ENCODE measurements around the gene CDH26. TPM values are rescaled to one million over a fixed set of nuclear protein-coding genes. Genes with fewer than 3 reads are reported as not detected.

CDH26 gene
- polyA plus RNA-seq, 1 donor (not counting 4 experiments of a cell fraction or from before 2014, with no cell fraction given): 1.1 TPM

DNA sequence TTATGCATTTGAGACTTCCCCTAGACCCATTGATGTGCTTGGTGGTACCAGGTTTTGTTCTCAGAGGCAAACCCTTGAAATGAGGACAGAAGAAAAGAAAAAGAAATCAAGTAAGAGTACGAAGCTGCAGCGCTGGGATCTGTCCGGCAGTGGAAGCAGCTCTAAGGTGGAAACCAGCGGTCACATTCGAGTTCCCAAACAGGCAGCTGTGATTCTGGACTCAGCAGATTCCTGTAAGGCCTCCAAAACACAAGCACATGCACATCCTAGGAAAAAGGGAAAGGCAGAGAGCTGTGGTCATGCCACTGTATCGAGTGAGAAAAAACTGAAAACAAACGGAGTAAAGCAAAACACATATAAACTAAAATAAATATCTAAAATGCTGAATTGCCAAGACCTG, 13.5 kb upstream of the CDH26 start:
- dilution Hi-C loops (cut with MboI; ENCODE audit: extremely low pct_ligation_motif_present, low sequenced_read_pairs): no loop called here
- H3K9me1 ChIP-seq (ENCODE audit: control insufficient read depth, extremely low read depth, insufficient read depth, low read length): no peaks in the 10 kb centered on the region
- H3K4me2 ChIP-seq (ENCODE audit: control insufficient read depth, extremely low read depth, insufficient read depth, low read depth, low read length): no peak overlapping the region
- peaks cover 6% of the 10 kb centered on the region for H3K4me1 ChIP-seq (ENCODE audit: control insufficient read depth, extremely low read depth, insufficient read depth, low read length)
- H2AFZ ChIP-seq (ENCODE audit: control insufficient read depth, low read length): no peak overlapping the region
- TF ChIP-seq EZH2 (IDR thresholded peaks at IDR 0.05; ENCODE audit: low read length): no peak
- H3K4me3 ChIP-seq (ENCODE audit: control insufficient read depth in 2 of 3, extremely low read depth in 1 of 3, insufficient read depth in 2 of 3, low read depth in 1 of 3, low read length in 3 of 3): no peak overlapping the region
- peaks cover 7 to 9% of the 10 kb centered on the region in 2 experiments for H3K36me3 ChIP-seq (ENCODE audit: control insufficient read depth in 2 of 2, extremely low read depth in 1 of 2, insufficient read depth in 2 of 2, low read length in 2 of 2)
- FAIRE-seq (no peak), DNase-seq (ENCODE audit: low read depth, low spot score) (no peak)
- H3K9me3 ChIP-seq (ENCODE audit: control insufficient read depth, low read depth, low read length): no peaks in the 10 kb centered on the region
- H3K79me2 ChIP-seq (ENCODE audit: control insufficient read depth, insufficient read depth, low read length): peaks cover 7% of the 10 kb centered on the region
- H4K20me1 ChIP-seq (ENCODE audit: control insufficient read depth, extremely low read depth, insufficient read depth, low read length): no peaks in the 10 kb centered on the region
- H3K9ac ChIP-seq (ENCODE audit: control insufficient read depth, extremely low read depth, insufficient read depth, low read length): no peak overlapping the region
- no peak overlapping the region for H3K27ac ChIP-seq (ENCODE audit: control insufficient read depth, insufficient read depth, low read length)
- no peaks in the 10 kb centered on the region for H3K27me3 ChIP-seq (ENCODE audit: control insufficient read depth, extremely low read depth, insufficient read depth, low read length)

DNA sequence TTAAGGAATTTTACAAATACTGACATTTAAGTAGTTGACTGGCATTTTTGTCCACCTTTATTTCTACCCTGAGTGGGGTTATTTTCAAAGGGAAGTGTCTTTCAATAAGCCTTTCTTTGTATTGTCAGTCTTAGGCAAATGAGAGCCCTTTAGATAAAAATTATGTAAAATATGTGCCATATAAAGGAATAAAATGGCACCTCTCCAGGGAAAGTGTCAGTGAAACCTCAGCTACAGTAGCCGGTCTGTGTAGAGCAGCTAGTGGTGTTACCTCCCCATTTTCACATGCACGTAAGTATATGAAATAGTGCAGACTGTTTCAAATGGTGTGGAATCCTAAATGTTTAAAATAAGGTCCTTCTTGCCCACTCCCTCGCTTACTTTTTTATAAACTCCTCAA, 13.0 kb upstream of the CDH26 start:
- no peak for FAIRE-seq
- dilution Hi-C loops (cut with MboI; ENCODE audit: extremely low pct_ligation_motif_present, low sequenced_read_pairs): no loop called here

More for the DNA sequence above, 13.0 kb upstream of the CDH26 start:
- Histone ChIP-seq H2AFZ (ENCODE audit: control insufficient read depth, low read length) (no peak overlapping the region), H3K27me3 (ENCODE audit: control insufficient read depth, extremely low read depth, insufficient read depth, low read length) (no peaks in the 10 kb centered on the region), H3K79me2 (ENCODE audit: control insufficient read depth, insufficient read depth, low read length) (peaks cover 7% of the 10 kb centered on the region), H3K27ac (ENCODE audit: control insufficient read depth, insufficient read depth, low read length) (no peak overlapping the region), H3K4me3 (ENCODE audit: control insufficient read depth in 2 of 3, extremely low read depth in 1 of 3, insufficient read depth in 2 of 3, low read depth in 1 of 3, low read length in 3 of 3) (no peak overlapping the region), H3K9ac (ENCODE audit: control insufficient read depth, extremely low read depth, insufficient read depth, low read length) (no peak overlapping the region), H3K36me3 (ENCODE audit: control insufficient read depth in 2 of 2, extremely low read depth in 1 of 2, insufficient read depth in 2 of 2, low read length in 2 of 2) (peaks cover 7 to 9% of the 10 kb centered on the region in 2 experiments), H3K9me3 (ENCODE audit: control insufficient read depth, low read depth, low read length) (no peaks in the 10 kb centered on the region), H3K4me2 (ENCODE audit: control insufficient read depth, extremely low read depth, insufficient read depth, low read depth, low read length) (peak overlapping the region; percentile 9), H3K9me1 (ENCODE audit: control insufficient read depth, extremely low read depth, insufficient read depth, low read length) (no peaks in the 10 kb centered on the region), H3K4me1 (ENCODE audit: control insufficient read depth, extremely low read depth, insufficient read depth, low read length) (peaks cover 6% of the 10 kb centered on the region), H4K20me1 (ENCODE audit: control insufficient read depth, extremely low read depth, insufficient read depth, low read length) (no peaks in the 10 kb centered on the region)
- DNase-seq (ENCODE audit: low read depth, low spot score): no peak
- TF ChIP-seq, protein P1, sequence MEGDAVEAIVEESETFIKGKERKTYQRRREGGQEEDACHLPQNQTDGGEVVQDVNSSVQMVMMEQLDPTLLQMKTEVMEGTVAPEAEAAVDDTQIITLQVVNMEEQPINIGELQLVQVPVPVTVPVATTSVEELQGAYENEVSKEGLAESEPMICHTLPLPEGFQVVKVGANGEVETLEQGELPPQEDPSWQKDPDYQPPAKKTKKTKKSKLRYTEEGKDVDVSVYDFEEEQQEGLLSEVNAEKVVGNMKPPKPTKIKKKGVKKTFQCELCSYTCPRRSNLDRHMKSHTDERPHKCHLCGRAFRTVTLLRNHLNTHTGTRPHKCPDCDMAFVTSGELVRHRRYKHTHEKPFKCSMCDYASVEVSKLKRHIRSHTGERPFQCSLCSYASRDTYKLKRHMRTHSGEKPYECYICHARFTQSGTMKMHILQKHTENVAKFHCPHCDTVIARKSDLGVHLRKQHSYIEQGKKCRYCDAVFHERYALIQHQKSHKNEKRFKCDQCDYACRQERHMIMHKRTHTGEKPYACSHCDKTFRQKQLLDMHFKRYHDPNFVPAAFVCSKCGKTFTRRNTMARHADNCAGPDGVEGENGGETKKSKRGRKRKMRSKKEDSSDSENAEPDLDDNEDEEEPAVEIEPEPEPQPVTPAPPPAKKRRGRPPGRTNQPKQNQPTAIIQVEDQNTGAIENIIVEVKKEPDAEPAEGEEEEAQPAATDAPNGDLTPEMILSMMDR (optimal IDR thresholded peaks at IDR 0.05 in 1 of 3, IDR thresholded peaks at IDR 0.05 in 1 of 3, conservative IDR thresholded peaks at IDR 0.05 in 1 of 3; ENCODE audit: extremely low read depth in 1 of 3, insufficient read depth in 2 of 3, low read length in 3 of 3): no peak
- no peak for TF ChIP-seq EZH2 (IDR thresholded peaks at IDR 0.05; ENCODE audit: low read length)

Measured in keratinocyte (primary cell).